Astrocyte (in vitro differentiated cells and primary cell): ENCODE results near the gene SERPINA10. TPM values are rescaled to one million over a fixed set of nuclear protein-coding genes. Genes with fewer than 3 reads are reported as not detected.

ENCODE experiments used
- DNase-seq: peaks from one replicate; pipeline ENCODE4 v3.0.0-alpha.2; 2010; ENCODE audit warnings: low read depth
- FAIRE-seq: peaks from 2 replicates; lab custom pipeline; 2011; peaks lifted over from hg19 to GRCh38; lab: Jason Lieb, UNC
- H2AFZ ChIP-seq: 2 replicates; pipeline ENCODE4 v1.6.0; 2012; ENCODE audit warnings: low read depth, low read length, inconsistent platforms
- H3K27ac ChIP-seq: 2 replicates; pipeline ENCODE4 v1.5.1; 2011; ENCODE audit warnings: low read depth, low read length, inconsistent platforms
- H3K27me3 ChIP-seq: 2 replicates; pipeline ENCODE4 v1.6.0; 2011; ENCODE audit warnings: low read length, inconsistent platforms; ENCODE audit not compliant: insufficient read depth
- H3K36me3 ChIP-seq: 2 replicates; pipeline ENCODE4 v1.5.1; 2011; ENCODE audit warnings: low read length, inconsistent platforms; ENCODE audit not compliant: insufficient read depth
- H3K4me1 ChIP-seq: 2 replicates; pipeline ENCODE4 v1.5.1; 2011; ENCODE audit warnings: low read length, inconsistent platforms; ENCODE audit not compliant: insufficient read depth
- H3K4me2 ChIP-seq: 2 replicates; pipeline ENCODE4 v1.6.0; 2012; ENCODE audit warnings: low read length, inconsistent platforms
- H3K4me3 ChIP-seq: 2 replicates; pipeline ENCODE4 v1.5.1; 2011; ENCODE audit warnings: low read depth, mild to moderate bottlenecking, low read length, inconsistent platforms; ENCODE audit not compliant: insufficient read depth
- H3K79me2 ChIP-seq: 2 replicates; pipeline ENCODE4 v1.6.0; 2012; ENCODE audit warnings: mild to moderate bottlenecking, low read length, inconsistent platforms; ENCODE audit not compliant: insufficient read depth
- H3K9ac ChIP-seq: 2 replicates; pipeline ENCODE4 v1.6.0; 2012; ENCODE audit warnings: mild to moderate bottlenecking, low read length, inconsistent platforms
- H3K9me3 ChIP-seq: 2 replicates; pipeline ENCODE4 v1.5.1; 2012; ENCODE audit warnings: low read depth, mild to moderate bottlenecking, low read length, inconsistent platforms; ENCODE audit not compliant: insufficient read depth
- H4K20me1 ChIP-seq: 2 replicates; pipeline ENCODE4 v1.6.0; 2012; ENCODE audit warnings: low read length, inconsistent platforms; ENCODE audit not compliant: insufficient read depth
- H3K27ac Mint-ChIP-seq: one replicate; pipeline ENCODE4 v1.8.0; 2021; ENCODE audit warnings: mild to moderate bottlenecking, mixed read lengths; ENCODE audit not compliant: unreplicated experiment
- H3K27me3 Mint-ChIP-seq: one replicate; pipeline ENCODE4 v1.8.0; 2021; ENCODE audit warnings: low read depth, mixed read lengths; ENCODE audit not compliant: unreplicated experiment
- H3K36me3 Mint-ChIP-seq: one replicate; pipeline ENCODE4 v1.8.0; 2021; ENCODE audit warnings: low read depth, mixed read lengths; ENCODE audit not compliant: unreplicated experiment
- H3K4me1 Mint-ChIP-seq: one replicate; pipeline ENCODE4 v1.8.0; 2021; ENCODE audit warnings: low read depth, mixed read lengths; ENCODE audit not compliant: unreplicated experiment
- H3K4me3 Mint-ChIP-seq: one replicate; pipeline ENCODE4 v1.8.0; 2021; ENCODE audit warnings: mild to moderate bottlenecking, moderate library complexity, mixed read lengths; ENCODE audit not compliant: unreplicated experiment
- H3K9me3 Mint-ChIP-seq: one replicate; pipeline ENCODE4 v1.8.0; 2021; ENCODE audit warnings: mild to moderate bottlenecking, mixed read lengths; ENCODE audit not compliant: unreplicated experiment
- EZH2 ChIP-seq: IDR thresholded peaks from 2 replicates; pipeline ENCODE4 v1.6.1; 2012; ENCODE audit warnings: mild to moderate bottlenecking, low read length, inconsistent platforms; ENCODE audit not compliant: insufficient read depth
- total RNA-seq: library from RNA; stranded (reverse); gene quantifications from 2 replicates; pipeline ENCODE4 v1.2.1, GENCODE V29; 2021
- TF ChIP-seq, protein P1 (sequence below): IDR thresholded peaks from 2 replicates; pipeline ENCODE4 v1.5.1; 2011; ENCODE audit warnings: low read depth, mild to moderate bottlenecking, inconsistent platforms, low read length, moderate library complexity; ENCODE audit not compliant: insufficient read depth

The SERPINA10 gene
- total RNA-seq, 1 donor from 2014 or later, result not detected

GRCh38 chr14:94307410-94307992 lies 14.4 kb upstream of the SERPINA10 start:
- no peak overlapping the region for H3K27ac ChIP-seq
- peaks cover 3% of the 10 kb centered on the region for H3K27me3 Mint-ChIP-seq

DNA sequence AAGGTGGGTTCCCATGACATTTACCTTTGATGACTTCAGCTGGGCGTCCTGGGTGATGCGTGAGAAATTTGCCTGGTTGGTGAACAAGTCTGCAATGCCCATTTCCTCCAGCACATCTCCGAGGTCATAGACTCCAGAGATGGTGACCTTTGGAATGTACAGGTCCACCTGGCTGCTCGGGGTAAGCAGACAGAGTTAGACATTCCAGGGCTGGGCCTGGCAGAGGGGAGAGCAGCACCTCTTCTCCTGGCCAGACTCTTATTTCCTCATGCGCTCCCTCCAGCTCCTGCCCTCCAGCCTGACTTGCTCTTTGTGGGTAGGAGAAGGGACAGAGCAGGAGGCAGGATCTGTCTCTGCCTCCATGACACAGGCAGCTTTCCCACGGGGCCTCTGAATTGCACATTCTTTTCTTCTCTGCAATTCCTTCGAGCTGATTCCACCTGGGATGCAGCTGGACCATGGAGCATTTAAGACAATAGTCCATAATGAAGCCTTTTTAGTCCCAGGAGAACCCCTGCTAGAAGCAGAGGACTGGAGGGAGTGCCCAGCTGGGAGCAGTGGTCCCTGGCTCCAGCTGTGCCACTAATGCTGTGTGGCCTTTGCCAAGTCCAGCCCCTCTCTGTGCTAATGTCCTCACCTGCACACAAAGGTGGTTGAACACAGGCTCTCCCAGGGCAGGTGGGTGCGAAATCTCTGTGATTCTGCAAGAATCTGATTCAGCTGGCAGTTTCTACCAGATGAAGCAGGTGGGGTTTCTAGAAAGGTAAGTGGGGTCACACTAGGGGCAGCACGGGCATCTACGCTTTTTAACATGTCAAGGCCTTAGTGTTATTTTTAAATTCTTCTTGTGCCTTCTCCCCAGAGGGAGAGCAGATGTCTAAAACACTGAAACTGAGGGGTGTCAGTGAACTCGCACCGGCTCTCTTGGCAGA lies 13.2 kb upstream of the SERPINA10 start:
- no peaks in the 10 kb centered on the region for H3K4me1 Mint-ChIP-seq
- FAIRE-seq, result no peak

More at GRCh38 chr14:94307410-94307992, 14.4 kb upstream of the SERPINA10 start:
- Histone ChIP-seq H3K4me3 (no peak overlapping the region), H2AFZ (no peak overlapping the region), H4K20me1 (no peaks in the 10 kb centered on the region), H3K4me1 (no peaks in the 10 kb centered on the region), H3K4me2 (no peak overlapping the region), H3K9ac (no peak overlapping the region), H3K27me3 (no peaks in the 10 kb centered on the region), H3K9me3 (peaks cover 3% of the 10 kb centered on the region), H3K36me3 (no peaks in the 10 kb centered on the region), H3K79me2 (no peaks in the 10 kb centered on the region)
- DNase-seq (no peak), FAIRE-seq (no peak)
- no peak overlapping the region for H3K27ac Mint-ChIP-seq
- no peaks in the 10 kb centered on the region for H3K4me1 Mint-ChIP-seq
- peaks cover 16% of the 10 kb centered on the region for H3K9me3 Mint-ChIP-seq
- H3K4me3 Mint-ChIP-seq, result no peak overlapping the region
- TF ChIP-seq EZH2, result no peak
- TF ChIP-seq, protein P1, sequence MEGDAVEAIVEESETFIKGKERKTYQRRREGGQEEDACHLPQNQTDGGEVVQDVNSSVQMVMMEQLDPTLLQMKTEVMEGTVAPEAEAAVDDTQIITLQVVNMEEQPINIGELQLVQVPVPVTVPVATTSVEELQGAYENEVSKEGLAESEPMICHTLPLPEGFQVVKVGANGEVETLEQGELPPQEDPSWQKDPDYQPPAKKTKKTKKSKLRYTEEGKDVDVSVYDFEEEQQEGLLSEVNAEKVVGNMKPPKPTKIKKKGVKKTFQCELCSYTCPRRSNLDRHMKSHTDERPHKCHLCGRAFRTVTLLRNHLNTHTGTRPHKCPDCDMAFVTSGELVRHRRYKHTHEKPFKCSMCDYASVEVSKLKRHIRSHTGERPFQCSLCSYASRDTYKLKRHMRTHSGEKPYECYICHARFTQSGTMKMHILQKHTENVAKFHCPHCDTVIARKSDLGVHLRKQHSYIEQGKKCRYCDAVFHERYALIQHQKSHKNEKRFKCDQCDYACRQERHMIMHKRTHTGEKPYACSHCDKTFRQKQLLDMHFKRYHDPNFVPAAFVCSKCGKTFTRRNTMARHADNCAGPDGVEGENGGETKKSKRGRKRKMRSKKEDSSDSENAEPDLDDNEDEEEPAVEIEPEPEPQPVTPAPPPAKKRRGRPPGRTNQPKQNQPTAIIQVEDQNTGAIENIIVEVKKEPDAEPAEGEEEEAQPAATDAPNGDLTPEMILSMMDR, result no peak
- H3K36me3 Mint-ChIP-seq, result no peaks in the 10 kb centered on the region

More for the DNA sequence above, 13.2 kb upstream of the SERPINA10 start:
- no peak for DNase-seq
- H3K9me3 Mint-ChIP-seq, result peaks cover 16% of the 10 kb centered on the region
- TF ChIP-seq EZH2, result no peak
- TF ChIP-seq, protein P1, result no peak
- Histone ChIP-seq H4K20me1 (no peaks in the 10 kb centered on the region), H3K9ac (no peak overlapping the region), H2AFZ (no peak overlapping the region), H3K4me2 (no peak overlapping the region), H3K4me1 (no peaks in the 10 kb centered on the region), H3K79me2 (no peaks in the 10 kb centered on the region), H3K4me3 (no peak overlapping the region), H3K27me3 (no peaks in the 10 kb centered on the region), H3K9me3 (peaks cover 3% of the 10 kb centered on the region), H3K36me3 (no peaks in the 10 kb centered on the region), H3K27ac (no peak overlapping the region)
- no peaks in the 10 kb centered on the region for H3K36me3 Mint-ChIP-seq
- H3K4me3 Mint-ChIP-seq, result no peak overlapping the region
- H3K27ac Mint-ChIP-seq, result no peak overlapping the region
- H3K27me3 Mint-ChIP-seq, result no peaks in the 10 kb centered on the region
